Muscle of back (tissue), 11 donors: ENCODE results near the gene TRAP1. TPM values are rescaled to one million over a fixed set of nuclear protein-coding genes. Genes with fewer than 3 reads are reported as not detected.

Experiments used
- DNase-seq, 3 donors: peaks; one replicate each; pipeline versions ENCODE4 v3.0.0 to v3.0.0-alpha.2; 2013
- polyA plus RNA-seq, 10 donors: library from polyadenylated mRNA; unstranded; fragments of 120-200 nt; gene quantifications; one replicate each; pipeline ENCODE4 v1.2.1, GENCODE V29; 2013; ENCODE audit not compliant: insufficient read length in 10 of 10

The TRAP1 gene
- polyA plus RNA-seq, 10 donors = 75.4 to 115 (median 96.5) TPM

DNA sequence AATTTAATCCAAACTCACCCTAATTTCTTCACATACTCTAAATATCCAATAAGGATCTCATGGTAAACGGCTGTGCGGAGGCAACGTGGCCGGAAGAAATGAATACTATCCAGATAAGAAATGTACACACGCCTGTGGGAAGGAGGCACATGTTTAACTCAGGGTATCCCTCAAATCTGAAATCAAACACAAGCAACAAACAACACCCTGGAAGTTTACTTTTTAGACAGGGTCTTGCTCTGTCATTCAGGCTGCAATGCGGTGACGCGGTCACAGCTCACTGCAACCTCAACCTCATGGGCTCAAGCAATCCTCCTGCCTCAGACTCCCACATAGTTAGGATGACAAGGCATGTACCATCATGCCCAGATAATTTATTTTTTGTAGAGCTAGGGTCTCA is 21.2 kb upstream of the TRAP1 start:
- no peak for DNase-seq

DNA sequence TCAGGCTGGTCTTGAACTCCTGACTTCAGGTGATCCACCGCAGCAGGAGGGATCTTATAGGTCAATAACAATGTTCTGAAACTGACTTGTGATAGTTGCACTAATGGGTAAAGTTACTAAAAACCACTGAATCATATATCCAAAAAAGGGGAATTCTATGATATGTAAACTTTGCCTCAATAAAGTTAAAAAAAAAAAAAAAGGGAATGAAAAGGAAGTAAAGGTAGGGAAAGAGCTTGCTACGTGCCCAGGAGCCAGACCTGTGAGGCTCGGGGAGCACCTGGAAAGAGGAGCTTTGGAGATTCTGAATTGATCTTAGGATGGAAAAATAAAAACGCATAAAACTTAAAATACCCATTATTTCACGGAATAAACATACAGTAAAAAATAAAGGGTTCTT is 20.8 kb upstream of the TRAP1 start:
- DNase-seq = no peak

DNA sequence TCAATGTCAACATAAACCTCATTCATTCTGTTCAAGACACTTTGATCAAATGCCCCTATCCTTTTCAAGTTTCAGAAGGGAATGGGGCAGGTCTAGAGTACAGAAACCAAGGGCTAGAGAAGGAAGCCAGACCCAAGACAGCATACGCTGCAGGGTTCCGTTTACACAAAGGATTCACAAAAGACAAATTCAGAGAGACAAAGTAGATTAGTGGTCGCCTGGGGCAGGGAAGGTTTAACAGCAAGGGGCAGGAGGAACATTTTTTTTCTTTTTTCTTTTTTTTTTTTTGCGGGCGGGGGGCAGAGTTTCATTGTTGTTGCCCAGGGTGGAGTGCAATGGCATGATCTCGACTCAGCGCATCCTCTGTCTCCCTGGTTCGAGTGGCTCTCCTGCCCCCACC is 19.9 kb upstream of the TRAP1 start:
- no peak for DNase-seq

DNA sequence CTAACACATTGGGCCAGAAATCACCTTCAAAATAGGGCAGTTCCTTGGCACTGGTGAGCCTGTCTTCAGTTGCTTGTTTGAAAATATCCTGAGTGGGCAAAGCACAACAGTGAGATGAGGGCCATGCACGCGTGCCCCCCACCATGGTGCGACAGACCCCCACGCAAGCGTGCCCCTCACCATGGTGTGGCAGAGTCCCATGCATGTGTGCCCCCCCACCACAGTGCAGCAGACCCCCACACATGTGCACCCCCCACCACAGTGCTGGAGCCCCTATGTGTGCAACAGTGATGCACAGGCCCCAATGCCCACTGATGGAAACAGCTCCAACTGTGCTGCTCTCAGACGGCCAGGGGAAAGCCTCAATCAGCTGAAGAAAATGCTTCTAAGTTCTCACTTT is 18.8 kb upstream of the TRAP1 start:
- DNase-seq = no peak

DNA sequence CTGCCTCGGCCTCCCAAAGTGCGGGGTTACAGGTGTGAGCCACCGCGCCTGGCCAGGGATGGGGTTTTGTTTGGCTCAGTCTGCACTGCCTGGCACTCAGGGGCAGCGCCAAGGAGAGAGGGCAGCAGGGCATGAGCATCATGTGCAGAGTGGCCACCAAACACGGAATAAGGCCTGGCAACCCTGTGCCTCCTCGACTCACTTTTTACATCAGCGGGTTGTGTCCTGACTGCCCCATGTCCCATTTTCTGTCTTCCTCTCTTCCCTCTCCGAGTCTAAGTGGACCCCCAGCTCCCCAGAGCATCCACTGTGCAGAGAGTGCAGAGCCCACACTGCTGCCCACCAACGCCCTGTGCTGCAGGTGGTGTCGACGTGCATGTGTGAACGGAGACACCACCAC is 18.2 kb upstream of the TRAP1 start:
- no peak for DNase-seq

DNA sequence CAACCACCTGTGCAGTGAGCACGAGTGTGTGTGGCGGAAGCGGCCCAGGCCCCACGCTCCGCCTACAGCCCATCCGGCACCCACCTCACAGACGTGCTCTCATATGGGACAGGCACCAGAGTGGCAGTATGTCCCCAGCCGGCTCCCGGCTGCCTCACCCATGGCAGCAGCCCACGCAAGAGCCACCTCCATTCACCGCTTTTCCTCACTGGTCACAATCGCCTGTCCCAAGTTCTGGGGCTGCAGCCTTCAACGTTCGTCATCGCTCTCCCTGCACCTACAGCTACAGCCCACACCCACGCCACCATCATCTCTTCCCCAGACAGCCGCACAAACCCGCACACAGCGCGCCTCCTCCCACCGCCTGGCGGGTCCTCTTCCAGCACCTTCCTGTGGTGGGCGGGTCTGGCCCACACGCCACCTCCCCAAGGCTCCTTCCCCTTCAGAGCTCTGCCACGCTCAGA is 17.5 kb upstream of the TRAP1 start:
- DNase-seq = no peak

DNA sequence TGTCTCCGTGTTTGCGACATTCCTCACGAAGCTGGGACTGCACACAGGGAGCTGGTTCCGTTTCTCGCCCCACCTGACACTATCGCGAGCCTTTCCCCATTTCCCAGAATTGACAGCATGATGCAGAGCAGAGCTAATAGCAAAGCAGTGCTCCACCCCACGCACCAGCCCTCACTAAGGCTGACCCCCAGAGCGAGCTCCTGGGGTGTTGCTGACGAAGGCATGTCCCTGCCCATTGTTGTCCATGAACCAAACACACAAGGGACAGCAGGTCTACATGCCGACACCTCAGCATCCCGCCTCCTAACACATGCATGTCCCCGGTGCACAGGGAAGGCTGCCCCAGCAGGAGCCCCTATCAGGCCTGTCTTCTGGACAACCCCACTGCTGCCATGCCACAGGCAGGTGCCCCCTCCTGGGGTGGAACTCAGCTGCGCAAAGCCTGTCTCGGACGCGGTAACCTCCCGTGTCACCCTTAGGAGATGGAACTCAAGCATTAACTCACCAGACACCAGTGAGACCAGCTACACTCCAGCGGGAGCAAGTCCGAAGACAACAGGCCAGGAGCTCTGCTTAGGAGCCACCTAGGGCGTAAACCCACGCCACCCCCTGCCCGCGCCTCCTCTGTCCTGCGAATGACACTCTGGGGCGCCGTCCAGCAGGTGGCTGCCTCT is 16.9 kb upstream of the TRAP1 start:
- no peak for DNase-seq

DNA sequence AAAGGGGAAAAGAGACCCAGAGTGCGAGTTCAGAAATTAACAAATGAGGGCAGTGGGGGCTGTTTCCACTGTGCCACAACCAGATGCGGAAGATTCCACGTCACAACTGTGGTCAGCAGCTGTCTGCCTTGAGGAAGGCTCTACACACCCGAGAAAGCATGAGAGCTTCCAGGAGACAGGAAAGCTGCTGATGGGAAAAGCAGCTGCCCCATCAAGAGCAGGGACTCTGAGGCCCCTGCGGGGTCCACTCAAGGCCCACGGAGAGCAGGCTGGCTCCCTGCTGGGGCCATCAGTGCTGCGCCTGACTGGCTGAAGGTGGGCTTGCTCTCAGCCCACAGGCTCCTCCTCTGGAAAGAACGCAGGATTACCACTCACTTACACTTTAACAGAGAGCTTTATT is 14.8 kb upstream of the TRAP1 start:
- no peak for DNase-seq

DNA sequence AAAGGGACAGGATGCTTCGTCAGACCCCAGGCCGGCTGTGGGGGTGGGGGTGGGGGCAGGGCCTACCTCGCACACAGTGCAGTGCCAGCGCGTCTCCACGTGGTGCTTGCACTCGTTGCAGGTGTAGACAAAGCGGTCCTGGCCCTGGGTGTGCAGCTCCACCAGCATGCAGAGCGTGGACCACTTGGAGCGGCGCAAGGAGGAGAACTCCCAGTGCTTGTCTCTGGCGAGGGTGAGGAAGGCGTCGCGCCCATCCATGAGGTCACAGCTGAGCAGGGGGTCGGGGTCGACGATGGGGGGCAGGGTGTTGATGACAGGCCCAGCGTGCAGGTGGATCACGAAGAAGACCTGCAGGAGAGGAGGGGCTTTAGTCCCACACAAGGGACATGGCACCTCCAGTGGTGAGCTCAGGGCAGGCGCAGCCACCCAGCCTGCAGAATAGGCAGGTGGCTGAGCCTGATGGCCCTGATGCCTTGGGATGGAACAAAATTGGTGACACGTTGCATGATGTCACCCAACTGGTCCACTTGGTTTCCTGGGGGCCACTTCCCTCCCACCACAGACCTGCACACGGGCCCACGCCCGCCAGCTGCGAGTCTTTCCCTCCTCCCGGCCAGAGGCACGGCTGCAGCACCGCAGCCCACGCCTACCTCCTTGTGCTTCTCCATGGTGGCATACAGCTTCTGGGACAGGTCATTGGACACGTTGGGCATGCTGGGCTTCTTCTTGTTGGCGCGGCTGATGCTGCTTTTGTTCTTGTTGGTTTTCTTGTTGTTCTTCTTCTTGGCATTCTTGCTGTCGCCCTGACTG is 14.0 kb upstream of the TRAP1 start:
- no peak for DNase-seq

DNA sequence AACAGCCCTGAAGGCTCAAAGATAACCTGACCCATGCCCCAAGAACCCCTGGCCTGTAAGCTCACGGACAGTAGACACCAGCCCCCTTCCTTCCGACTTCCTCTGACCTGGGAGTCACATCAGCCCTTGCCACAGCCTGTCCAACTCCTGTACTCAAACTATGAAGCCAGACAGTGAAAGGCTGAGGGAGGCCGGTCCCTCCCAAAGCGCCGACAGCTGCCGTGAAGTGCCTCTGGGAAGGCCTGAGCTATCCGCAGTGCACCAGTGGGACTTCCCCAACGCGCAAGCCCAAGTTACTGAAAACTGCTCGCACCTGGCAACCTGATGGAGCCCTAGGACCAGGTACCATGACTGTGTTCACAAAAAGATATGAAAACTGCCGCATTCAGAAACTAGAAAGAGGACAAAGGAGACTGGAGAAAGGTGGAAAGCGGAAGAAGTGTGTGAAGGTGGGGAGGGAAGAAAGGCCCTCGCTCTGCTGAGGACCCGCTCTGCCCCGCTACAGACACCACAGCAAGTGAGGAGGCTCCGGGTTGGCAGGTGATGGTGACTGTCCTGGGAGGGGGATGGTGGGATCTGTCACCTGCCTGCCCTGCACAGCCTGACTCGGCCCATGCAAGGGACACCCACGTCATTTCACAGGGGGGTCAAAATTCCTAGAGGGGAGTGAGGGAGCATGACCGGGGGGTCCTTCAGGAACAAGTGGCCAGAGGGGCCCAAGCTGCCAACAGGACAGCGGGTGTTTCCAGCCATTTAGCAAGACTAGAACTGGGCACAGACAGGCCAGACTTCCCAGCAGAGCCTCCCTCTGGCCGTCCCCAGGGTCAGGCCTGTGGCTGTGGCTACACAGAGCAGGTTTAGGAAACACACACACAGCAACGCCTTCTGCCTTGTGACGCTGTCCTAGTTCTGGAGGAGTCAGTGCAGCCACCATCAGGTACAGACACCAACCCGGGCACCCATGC is 13.1 kb upstream of the TRAP1 start:
- no peak for DNase-seq

DNA sequence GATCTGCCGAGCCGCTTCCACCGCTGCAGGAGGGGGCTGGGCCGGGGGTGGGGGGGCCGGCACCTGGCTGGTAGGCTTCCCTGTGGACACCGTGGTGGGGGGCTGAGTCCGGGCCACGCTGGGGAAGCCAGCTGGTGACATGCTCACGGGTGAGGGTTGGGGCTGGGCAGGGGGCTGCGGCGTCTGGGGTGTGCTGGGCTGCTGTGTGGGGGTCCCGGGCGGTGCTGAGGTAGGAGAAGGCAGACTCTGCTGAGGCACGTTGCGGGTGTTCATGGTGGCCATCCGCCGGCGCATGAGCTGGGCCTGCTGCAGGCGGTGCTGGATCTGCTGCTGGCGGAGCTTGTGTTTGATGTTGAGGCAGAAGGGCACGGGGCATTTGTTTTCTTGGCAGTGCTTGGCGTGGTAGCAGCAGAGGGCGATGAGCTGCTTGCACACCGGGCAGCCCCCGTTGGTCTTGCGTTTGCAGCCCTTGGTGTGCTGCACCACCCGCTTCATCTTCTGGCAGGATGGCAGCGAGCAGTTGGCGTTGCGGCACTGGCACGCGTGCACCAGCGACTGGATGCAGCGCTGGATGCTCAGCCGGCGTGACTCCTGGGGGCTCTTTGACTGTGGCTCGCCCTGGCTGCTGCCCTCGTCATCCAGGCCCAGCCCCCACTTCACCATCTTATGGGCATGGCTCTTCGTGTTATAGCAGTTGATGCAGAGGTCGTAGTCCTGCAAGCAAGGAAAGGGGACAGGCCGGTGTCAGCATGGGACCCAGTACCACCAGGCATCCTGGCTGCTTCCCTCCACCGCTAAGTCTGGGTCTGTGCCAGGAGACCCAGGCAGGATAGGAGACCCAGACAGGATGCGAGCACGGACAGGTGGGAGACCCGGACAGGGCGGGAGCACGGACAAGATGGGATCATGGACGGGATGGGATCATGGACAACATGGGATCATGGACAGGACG is 12.1 kb upstream of the TRAP1 start:
- no peak for DNase-seq

DNA sequence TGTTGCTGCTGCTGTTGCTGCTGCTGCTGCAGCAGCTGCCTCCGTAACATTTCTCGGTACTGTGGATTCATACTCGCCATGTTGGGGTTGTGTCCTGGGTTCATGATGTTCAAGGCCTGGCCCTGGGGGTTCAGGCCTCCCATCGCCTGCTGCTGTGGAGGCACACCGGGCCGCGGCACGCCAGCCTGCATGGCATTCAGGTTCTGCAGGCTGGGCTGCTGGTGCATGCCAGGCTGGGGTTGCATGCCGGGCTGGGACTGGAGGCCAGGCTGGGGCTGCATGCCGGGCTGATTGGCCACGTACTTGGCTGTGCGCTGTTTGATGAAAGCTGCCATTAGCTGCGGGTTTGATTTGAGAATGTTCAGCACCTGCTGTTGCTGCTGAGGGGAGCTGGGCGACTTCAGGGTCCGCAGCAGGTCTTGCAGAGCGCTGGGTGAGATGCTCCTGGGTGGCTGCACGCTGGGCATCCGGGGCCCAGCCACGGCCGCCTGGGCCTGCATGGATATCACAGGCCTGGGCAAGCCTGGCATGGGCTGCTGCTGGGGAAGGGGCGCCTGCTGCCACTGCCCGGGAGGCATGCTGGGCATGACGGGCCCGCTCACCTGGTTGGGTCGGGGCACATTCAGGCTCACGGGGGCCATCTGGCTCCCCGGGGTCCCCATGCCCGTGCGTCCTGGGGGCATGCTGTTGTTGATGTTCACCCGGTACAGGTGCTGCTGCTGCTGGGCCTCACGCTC is 11.3 kb upstream of the TRAP1 start:
- DNase-seq = no peak

DNA sequence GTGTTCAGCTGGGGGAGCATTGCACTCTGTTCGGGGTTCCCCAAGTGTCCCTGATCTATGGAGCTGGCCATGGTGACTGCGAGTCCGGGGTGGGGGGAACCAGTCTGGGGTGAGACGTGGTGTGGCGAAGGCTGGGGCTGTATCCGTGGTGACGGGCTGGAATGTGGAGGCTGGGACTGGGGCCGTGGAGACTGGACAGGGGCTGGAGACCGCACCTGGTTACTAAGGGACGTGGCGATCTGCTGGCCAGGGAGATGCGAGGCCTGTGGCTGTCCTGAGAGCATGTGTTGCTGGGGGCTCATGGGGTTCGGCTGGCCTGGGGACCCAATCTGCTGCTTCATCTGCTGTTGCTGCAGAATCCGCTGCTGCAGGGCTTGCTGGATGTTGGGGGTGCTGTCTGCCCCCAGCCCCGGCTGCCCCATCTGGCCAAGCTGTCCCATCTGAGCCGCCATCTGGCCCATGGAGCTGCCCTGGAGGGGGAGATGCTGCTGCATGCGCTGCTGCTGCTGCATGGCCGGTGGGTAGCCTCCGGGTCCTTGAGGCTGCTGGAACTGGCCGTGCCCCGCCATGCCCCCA is 10.6 kb upstream of the TRAP1 start:
- no peak for DNase-seq

DNA sequence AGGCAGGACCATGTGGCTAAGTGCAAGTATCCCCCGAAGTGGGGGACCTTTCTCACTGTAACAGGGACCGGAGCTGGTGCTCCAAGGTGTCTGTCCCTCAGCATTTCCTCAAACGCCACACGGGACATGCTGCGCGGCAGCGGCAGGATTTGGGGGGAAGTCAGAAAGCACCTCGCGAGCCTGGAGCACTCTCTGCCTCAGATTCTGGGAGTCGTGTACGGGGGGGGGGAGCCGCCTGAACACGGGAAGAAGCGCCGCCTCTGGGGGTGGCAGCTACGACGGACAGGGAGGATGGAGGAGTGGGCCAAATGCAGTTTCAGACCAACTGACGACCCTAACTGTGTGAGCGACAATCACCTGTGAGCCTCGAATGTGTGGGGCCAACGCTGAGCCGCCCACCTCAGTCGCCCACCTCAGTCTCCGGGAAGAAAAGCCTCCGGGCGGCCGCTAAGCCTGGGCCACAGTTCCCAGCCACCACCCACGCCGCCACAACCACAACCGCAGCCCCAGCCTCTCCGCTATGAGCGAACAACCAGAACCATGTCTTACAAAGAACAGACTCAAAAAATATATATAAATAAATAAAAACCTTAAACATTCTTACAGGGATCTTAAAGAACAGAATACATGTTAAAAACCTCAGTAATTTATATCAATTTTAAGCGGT is 8.8 kb upstream of the TRAP1 start:
- no peak for DNase-seq

DNA sequence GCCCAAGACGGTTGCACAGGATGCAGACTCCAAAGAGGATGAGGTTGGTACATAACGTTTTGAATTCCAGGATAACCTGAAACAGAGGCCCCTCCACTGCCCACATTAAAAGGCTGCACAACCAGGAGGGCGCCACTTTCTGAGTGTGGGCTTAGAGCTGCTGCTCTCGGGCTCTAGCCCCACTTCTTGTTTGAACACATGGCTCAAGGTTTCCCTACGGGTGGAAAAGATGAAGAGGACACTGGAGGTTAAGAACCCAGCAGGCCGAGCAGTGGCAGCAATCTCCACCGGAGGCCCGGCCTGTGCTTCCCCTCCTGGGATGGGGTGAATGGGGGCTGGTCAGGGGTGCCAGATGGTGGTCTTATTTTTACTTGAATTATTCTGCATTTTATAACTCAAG is 8.0 kb upstream of the TRAP1 start:
- no peak for DNase-seq

DNA sequence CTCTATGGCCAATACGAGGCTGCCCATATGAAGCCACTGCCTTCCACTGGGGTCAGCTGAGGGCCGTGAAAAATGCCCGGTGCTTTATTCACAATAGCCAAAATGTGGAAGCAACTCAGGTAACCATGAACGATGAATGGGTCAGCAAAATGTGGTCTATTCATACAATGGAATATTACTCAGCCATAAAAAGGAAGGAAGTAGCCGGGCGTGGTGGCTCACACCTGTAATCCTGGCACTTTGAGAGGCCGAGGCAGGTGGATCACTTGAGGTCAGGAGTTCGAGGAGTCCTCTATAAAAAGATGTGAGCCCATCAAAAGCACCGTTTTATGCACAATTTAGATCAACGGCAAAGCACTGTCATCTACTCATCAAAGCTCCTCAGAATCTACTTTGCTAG is 5.2 kb upstream of the TRAP1 start:
- DNase-seq = no peak

DNA sequence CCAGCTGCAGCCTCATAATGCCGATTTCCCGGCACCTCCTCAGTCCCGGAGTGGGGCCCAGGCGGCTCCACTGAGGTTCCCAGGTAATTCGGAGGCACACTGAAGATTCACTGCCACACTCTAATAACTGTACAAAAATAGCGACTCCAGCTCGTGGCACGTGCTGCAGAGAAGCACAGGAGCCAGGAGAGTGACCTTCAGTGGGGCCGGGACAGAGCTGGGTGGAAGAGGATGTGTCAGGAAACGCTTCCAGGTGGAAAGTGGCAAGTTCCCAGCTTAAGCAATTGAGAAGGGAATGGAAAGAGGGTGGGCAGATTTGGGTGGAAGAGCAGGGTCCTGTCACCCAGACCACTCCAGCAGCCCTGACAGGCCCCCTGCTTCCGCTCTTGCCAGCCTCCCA is 3.1 kb upstream of the TRAP1 start:
- no peak for DNase-seq

DNA sequence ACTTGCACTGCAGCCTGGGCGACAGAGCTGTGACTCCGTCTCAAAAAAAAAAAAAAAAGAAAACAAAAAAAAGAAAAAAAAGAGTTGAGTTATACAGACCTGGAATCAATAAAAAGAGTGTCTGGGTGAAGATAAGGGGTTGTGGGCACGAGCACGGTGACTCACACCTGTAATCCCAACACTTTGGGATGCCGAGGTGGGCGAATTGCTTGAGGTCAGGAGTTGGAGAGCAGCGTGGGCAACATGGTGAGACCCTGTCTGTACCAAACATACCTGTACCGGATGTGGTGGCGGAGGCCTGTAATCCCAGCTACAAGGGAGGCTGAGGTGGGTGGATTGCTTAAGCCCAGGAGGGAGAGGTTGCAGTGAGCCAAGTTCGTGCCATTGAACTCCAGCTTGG is 1.3 kb upstream of the TRAP1 start:
- no peak for DNase-seq

DNA sequence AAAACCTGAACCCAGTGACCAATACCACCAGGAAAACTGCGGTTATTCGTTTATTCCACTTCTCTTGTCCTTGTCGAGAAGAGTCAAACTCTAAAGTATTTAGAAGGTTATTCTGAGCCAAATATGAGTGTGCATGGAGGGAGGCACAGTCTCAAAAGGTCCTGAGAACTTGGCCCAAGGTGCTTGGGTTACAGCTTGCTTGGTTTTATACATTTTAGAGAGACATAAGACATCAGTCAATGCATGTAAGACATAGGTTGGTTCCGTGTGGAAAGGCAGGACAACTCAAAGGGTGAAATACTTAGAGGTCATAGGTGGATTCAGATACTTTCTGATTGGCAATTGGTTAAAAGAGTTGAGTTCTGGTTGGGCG is 681 bp upstream of the TRAP1 start:
- no peak for DNase-seq

DNA sequence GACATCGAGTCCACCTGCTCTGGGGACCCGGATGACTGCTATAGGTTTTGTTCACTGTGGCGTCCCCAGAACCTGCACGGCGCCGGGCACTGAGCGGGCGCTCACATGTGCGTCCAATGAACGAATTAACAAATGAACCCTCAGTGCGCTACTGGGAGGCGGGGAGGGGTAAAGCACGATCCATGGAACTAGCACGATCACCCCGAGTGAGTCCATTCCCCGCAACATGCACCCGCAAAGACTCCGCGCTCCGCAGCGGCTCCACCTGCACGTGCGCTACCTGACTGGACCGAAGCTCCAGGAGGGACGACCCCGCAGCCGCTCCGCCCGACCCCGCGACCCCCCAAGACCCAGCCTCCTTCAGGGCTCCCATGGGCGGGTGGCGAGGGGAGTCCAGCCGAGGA is 491 bp downstream of the TRAP1 start:
- DNase-seq = peak in 1 of 3 donors; percentile 29
